ENCODE results near the gene SIRT7.

The SIRT7 gene

DNA sequence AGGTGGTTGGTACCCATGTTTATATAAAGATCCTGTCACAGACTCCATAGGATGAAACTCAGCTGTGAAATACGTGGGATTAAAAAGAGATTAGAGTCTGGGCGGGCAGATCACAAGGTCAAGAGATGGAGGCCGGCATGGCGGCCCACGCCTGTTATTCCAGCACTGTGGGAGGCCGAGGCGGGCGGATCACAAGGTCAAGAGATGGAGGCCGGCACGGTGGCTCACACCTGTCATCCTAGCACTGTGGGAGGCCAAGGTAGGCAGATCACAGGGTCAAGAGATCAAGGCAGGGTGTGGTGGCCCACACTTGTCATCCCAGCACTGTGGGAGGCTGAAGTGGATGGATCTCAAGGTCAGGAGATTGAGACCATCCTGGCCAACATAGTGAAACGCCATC, 22.6 kb downstream of the SIRT7 start:
- Histone ChIP-seq H2BK5ac (ENCODE audit: low read length) (no peak overlapping the region), H3K14ac (ENCODE audit: low read length) (no peak overlapping the region), H3K9ac (ENCODE audit: low read depth, low read length, poor library complexity) (peak overlapping the region; percentile 60), H3K4ac (ENCODE audit: low read length) (no peak overlapping the region), H3K36me3 (replicated peaks in 1 of 2; ENCODE audit: control insufficient read depth in 2 of 2, insufficient read depth in 2 of 2, low read length in 2 of 2) (peaks cover 42 to 72% of the 10 kb centered on the region in 2 donors), H2BK15ac (ENCODE audit: low read length) (no peak overlapping the region), H2BK120ac (ENCODE audit: low read depth, low read length) (no peak overlapping the region), H4K8ac (ENCODE audit: low read depth, low read length) (no peak overlapping the region), H4K91ac (ENCODE audit: low read depth, low read length, poor library complexity) (no peak overlapping the region), H3K9me3 (replicated peaks in 1 of 2; ENCODE audit: control insufficient read depth in 2 of 2, insufficient read depth in 1 of 2, low read depth in 1 of 2, low read length in 2 of 2) (no peaks in the 10 kb centered on the region), H3K79me1 (ENCODE audit: low read depth, low read length) (peaks cover 10% of the 10 kb centered on the region), H3K27me3 (ENCODE audit: control insufficient read depth in 3 of 3, insufficient read depth in 3 of 3, low read depth in 1 of 3, low read length in 3 of 3) (no peaks in the 10 kb centered on the region), H3K18ac (ENCODE audit: low read length) (no peak overlapping the region), H3K4me2 (ENCODE audit: insufficient read depth, low read length, poor library complexity, severe bottlenecking) (no peak overlapping the region), H2AFZ (ENCODE audit: low read length) (no peak overlapping the region), H3K4me1 (ENCODE audit: control insufficient read depth in 2 of 2, insufficient read depth in 1 of 2, low read depth in 1 of 2, low read length in 2 of 2) (peaks cover 3 to 6% of the 10 kb centered on the region in 2 donors), H3K27ac (replicated peaks; ENCODE audit: low read length) (no peak overlapping the region), H2BK12ac (ENCODE audit: low read length) (no peak overlapping the region), H3K4me3 (ENCODE audit: low read length in 2 of 2) (no peak overlapping the region), H3K23ac (ENCODE audit: low read depth, low read length, poor library complexity) (no peak overlapping the region), H2AK5ac (ENCODE audit: low read depth, low read length) (no peak overlapping the region)
- no CpG with 5 or more reads among the region's 11 CpGs for WGBS, 2 donors (ENCODE audit: extremely low coverage in 2 of 2, insufficient read length in 2 of 2, insufficient replicate concordance in 1 of 2)
- no peak for DNase-seq (ENCODE audit: low spot score)

DNA sequence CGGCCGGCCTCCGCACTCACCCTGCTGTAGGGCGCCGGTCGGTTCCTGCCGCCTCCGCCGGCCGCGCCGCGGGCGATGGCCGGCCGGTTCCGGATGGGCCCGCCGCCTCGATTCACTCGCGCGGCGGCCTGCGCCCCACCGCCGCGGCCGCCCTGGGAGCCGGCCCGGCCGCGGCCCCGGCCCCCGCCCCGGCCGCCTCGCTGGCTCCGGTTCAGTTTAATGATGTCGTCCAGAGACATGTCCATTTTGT, 26.7 kb downstream of the SIRT7 start:
- H3K23ac ChIP-seq (ENCODE audit: low read depth, low read length, poor library complexity), result peak overlapping the region; percentile 99
- H2BK12ac ChIP-seq (ENCODE audit: low read length), result no peak overlapping the region
- peak overlapping the region; percentile 73 to 96 for H3K4me3 ChIP-seq (ENCODE audit: low read length in 2 of 2)
- H2BK5ac ChIP-seq (ENCODE audit: low read length), result no peak overlapping the region
- no peaks in the 10 kb centered on the region for H3K9me3 ChIP-seq (replicated peaks in 1 of 2; ENCODE audit: control insufficient read depth in 2 of 2, insufficient read depth in 1 of 2, low read depth in 1 of 2, low read length in 2 of 2)
- peak overlapping the region; percentile 94 for H2AK5ac ChIP-seq (ENCODE audit: low read depth, low read length)
- H3K14ac ChIP-seq (ENCODE audit: low read length), result no peak overlapping the region
- H2AFZ ChIP-seq (ENCODE audit: low read length), result peak overlapping the region; percentile 92
- H3K27ac ChIP-seq (replicated peaks; ENCODE audit: low read length), result no peak overlapping the region
- H3K4me1 ChIP-seq (ENCODE audit: control insufficient read depth in 2 of 2, insufficient read depth in 1 of 2, low read depth in 1 of 2, low read length in 2 of 2), result peaks cover 7 to 17% of the 10 kb centered on the region in 2 donors
- no peak overlapping the region for H4K91ac ChIP-seq (ENCODE audit: low read depth, low read length, poor library complexity)
- H3K36me3 ChIP-seq (replicated peaks in 1 of 2; ENCODE audit: control insufficient read depth in 2 of 2, insufficient read depth in 2 of 2, low read length in 2 of 2), result peaks cover 53 to 71% of the 10 kb centered on the region in 2 donors
- DNase-seq (ENCODE audit: low spot score), result no peak
- peak overlapping the region; percentile 61 for H3K4me2 ChIP-seq (ENCODE audit: insufficient read depth, low read length, poor library complexity, severe bottlenecking)
- peaks cover 20% of the 10 kb centered on the region for H3K79me1 ChIP-seq (ENCODE audit: low read depth, low read length)
- no peak overlapping the region for H4K8ac ChIP-seq (ENCODE audit: low read depth, low read length)
- H3K9ac ChIP-seq (ENCODE audit: low read depth, low read length, poor library complexity), result peak overlapping the region; percentile 95
- H2BK120ac ChIP-seq (ENCODE audit: low read depth, low read length), result no peak overlapping the region
- WGBS, 2 donors (ENCODE audit: extremely low coverage in 2 of 2, insufficient read length in 2 of 2, insufficient replicate concordance in 1 of 2), result no CpG with 5 or more reads among the region's 40 CpGs
- peak overlapping the region; percentile 67 for H2BK15ac ChIP-seq (ENCODE audit: low read length)
- H3K27me3 ChIP-seq (ENCODE audit: control insufficient read depth in 3 of 3, insufficient read depth in 3 of 3, low read depth in 1 of 3, low read length in 3 of 3), result no peaks in the 10 kb centered on the region
- peak overlapping the region; percentile 48 for H3K18ac ChIP-seq (ENCODE audit: low read length)
- H3K4ac ChIP-seq (ENCODE audit: low read length), result no peak overlapping the region

DNA sequence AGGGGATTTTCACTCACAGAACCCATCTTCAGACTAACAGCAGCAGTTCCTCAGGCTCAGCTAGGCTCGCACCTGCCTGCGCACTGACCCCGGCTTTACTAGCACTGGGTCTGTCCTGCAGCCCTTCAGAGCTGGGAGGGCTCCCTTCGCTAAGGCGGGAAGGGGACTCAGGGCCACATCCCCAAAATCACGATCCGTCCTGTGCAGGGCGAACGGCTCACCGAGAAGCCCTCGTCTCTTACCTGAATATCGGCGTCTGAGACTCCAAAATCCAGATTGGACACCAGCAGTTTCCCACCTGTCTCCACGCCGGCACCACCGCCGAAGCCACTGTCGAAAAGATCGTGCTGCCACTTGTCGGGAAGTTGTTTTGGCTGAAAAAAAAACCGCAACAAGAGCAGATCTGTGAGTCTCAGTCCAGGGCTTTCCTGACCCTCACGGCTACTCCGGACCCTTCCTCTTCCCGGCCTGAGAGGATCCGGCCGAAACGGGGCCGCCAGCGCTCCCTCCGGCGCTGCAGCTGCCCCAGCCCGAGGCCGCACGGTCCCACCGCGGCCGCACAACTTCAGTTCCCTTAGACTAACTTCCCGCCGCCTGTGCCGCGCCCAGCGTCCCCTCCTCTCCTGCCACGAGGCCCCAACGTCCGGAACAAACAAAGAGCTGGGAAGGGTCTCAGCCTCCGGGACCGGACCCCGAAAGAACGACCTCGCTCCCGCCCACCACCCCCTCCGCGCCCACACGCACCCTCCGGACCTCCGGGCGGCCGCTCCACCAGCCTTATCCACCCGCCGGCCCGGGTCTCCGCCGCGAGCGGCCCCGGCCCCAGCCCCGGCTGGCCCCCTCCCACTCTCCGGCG, 27.3 kb downstream of the SIRT7 start:
- peak overlapping the region; percentile 73 to 96 for H3K4me3 ChIP-seq (ENCODE audit: low read length in 2 of 2)
- no CpG with 5 or more reads among the region's 69 CpGs for WGBS, 2 donors (ENCODE audit: extremely low coverage in 2 of 2, insufficient read length in 2 of 2, insufficient replicate concordance in 1 of 2)
- peak overlapping the region; percentile 80 for H3K23ac ChIP-seq (ENCODE audit: low read depth, low read length, poor library complexity)
- peak overlapping the region; percentile 82 for H3K14ac ChIP-seq (ENCODE audit: low read length)
- peak overlapping the region; percentile 37 for H3K4ac ChIP-seq (ENCODE audit: low read length)
- no peak overlapping the region for H2BK5ac ChIP-seq (ENCODE audit: low read length)
- peak overlapping the region; percentile 71 for H3K18ac ChIP-seq (ENCODE audit: low read length)
- peak overlapping the region; percentile 65 for H4K8ac ChIP-seq (ENCODE audit: low read depth, low read length)
- no peak overlapping the region for H3K27ac ChIP-seq (replicated peaks; ENCODE audit: low read length)
- peaks cover 58 to 73% of the 10 kb centered on the region in 2 donors for H3K36me3 ChIP-seq (replicated peaks in 1 of 2; ENCODE audit: control insufficient read depth in 2 of 2, insufficient read depth in 2 of 2, low read length in 2 of 2)
- H3K9ac ChIP-seq (ENCODE audit: low read depth, low read length, poor library complexity), result peak overlapping the region; percentile 95
- no peak overlapping the region for H4K91ac ChIP-seq (ENCODE audit: low read depth, low read length, poor library complexity)
- no peak overlapping the region for H2BK120ac ChIP-seq (ENCODE audit: low read depth, low read length)
- H2AFZ ChIP-seq (ENCODE audit: low read length), result no peak overlapping the region
- H2BK12ac ChIP-seq (ENCODE audit: low read length), result no peak overlapping the region
- H2AK5ac ChIP-seq (ENCODE audit: low read depth, low read length), result peak overlapping the region; percentile 94
- peak overlapping the region; percentile 61 for H3K4me2 ChIP-seq (ENCODE audit: insufficient read depth, low read length, poor library complexity, severe bottlenecking)
- H2BK15ac ChIP-seq (ENCODE audit: low read length), result peak overlapping the region; percentile 67
- no peaks in the 10 kb centered on the region for H3K27me3 ChIP-seq (ENCODE audit: control insufficient read depth in 3 of 3, insufficient read depth in 3 of 3, low read depth in 1 of 3, low read length in 3 of 3)
- no peak for DNase-seq (ENCODE audit: low spot score)
- H3K79me1 ChIP-seq (ENCODE audit: low read depth, low read length), result peaks cover 20% of the 10 kb centered on the region
- H3K4me1 ChIP-seq (ENCODE audit: control insufficient read depth in 2 of 2, insufficient read depth in 1 of 2, low read depth in 1 of 2, low read length in 2 of 2), result peaks cover 7 to 17% of the 10 kb centered on the region in 2 donors
- no peaks in the 10 kb centered on the region for H3K9me3 ChIP-seq (replicated peaks in 1 of 2; ENCODE audit: control insufficient read depth in 2 of 2, insufficient read depth in 1 of 2, low read depth in 1 of 2, low read length in 2 of 2)

- WGBS, 2 donors (ENCODE audit: extremely low coverage in 2 of 2, insufficient read length in 2 of 2, insufficient replicate concordance in 1 of 2), result no CpG with 5 or more reads among the region's 9 CpGs
- H2BK5ac ChIP-seq (ENCODE audit: low read length), result no peak overlapping the region
- no peak overlapping the region for H3K18ac ChIP-seq (ENCODE audit: low read length)
- H3K23ac ChIP-seq (ENCODE audit: low read depth, low read length, poor library complexity), result no peak overlapping the region
- H4K8ac ChIP-seq (ENCODE audit: low read depth, low read length), result no peak overlapping the region
- H3K4me1 ChIP-seq (ENCODE audit: control insufficient read depth in 2 of 2, insufficient read depth in 1 of 2, low read depth in 1 of 2, low read length in 2 of 2), result peaks cover 7 to 17% of the 10 kb centered on the region in 2 donors
- H3K4me2 ChIP-seq (ENCODE audit: insufficient read depth, low read length, poor library complexity, severe bottlenecking), result no peak overlapping the region
- no peak overlapping the region for H3K4ac ChIP-seq (ENCODE audit: low read length)
- no peak for DNase-seq (ENCODE audit: low spot score)
- no peak overlapping the region for H2BK12ac ChIP-seq (ENCODE audit: low read length)
- no peak overlapping the region for H3K9ac ChIP-seq (ENCODE audit: low read depth, low read length, poor library complexity)
- no peak overlapping the region for H3K27ac ChIP-seq (replicated peaks; ENCODE audit: low read length)
- H3K14ac ChIP-seq (ENCODE audit: low read length), result no peak overlapping the region
- no peak overlapping the region for H2BK120ac ChIP-seq (ENCODE audit: low read depth, low read length)
- H3K4me3 ChIP-seq (ENCODE audit: low read length in 2 of 2), result peak overlapping the region in 1 of 2 donors; percentile 73
- H2AK5ac ChIP-seq (ENCODE audit: low read depth, low read length), result no peak overlapping the region
- H3K36me3 ChIP-seq (replicated peaks in 1 of 2; ENCODE audit: control insufficient read depth in 2 of 2, insufficient read depth in 2 of 2, low read length in 2 of 2), result peaks cover 60 to 73% of the 10 kb centered on the region in 2 donors
- H3K27me3 ChIP-seq (ENCODE audit: control insufficient read depth in 3 of 3, insufficient read depth in 3 of 3, low read depth in 1 of 3, low read length in 3 of 3), result no peaks in the 10 kb centered on the region
- no peak overlapping the region for H2BK15ac ChIP-seq (ENCODE audit: low read length)
- H2AFZ ChIP-seq (ENCODE audit: low read length), result no peak overlapping the region
- no peaks in the 10 kb centered on the region for H3K9me3 ChIP-seq (replicated peaks in 1 of 2; ENCODE audit: control insufficient read depth in 2 of 2, insufficient read depth in 1 of 2, low read depth in 1 of 2, low read length in 2 of 2)
- no peak overlapping the region for H4K91ac ChIP-seq (ENCODE audit: low read depth, low read length, poor library complexity)
- H3K79me1 ChIP-seq (ENCODE audit: low read depth, low read length), result peaks cover 20% of the 10 kb centered on the region
Measured at GRCh38 chr17:81889602-81890001, 28.4 kb downstream of the SIRT7 start.
